Measurements from ENCODE around the gene PKN1.
"Not testable (repeated sequence)": the region's sequence is repeated elsewhere in the genome, so short reads cannot be mapped to it uniquely, and the experiment has no call there.

Gene PKN1

GRCh38 chr19:14459703-14460102 is 26.6 kb downstream of the PKN1 start:
- Histone ChIP-seq H3K4me1 (ENCODE audit: insufficient read depth, low read length) (no peaks in the 10 kb centered on the region), H3K27ac (ENCODE audit: low read length) (no peak overlapping the region), H3K4me3 (ENCODE audit: low read depth in 1 of 2, low read length in 2 of 2) (no peak overlapping the region), H3K9ac (ENCODE audit: low read depth, low read length) (no peak overlapping the region), H4K20me1 (ENCODE audit: insufficient read depth, low read length) (no peaks in the 10 kb centered on the region), H2AFZ (ENCODE audit: low read depth, low read length) (no peak overlapping the region), H3K4me2 (ENCODE audit: insufficient read depth, low read length) (no peak overlapping the region), H3K79me2 (ENCODE audit: insufficient read depth, low read length) (no peaks in the 10 kb centered on the region), H3K27me3 (ENCODE audit: insufficient read depth, low read length, poor library complexity) (no peaks in the 10 kb centered on the region), H3K36me3 (ENCODE audit: insufficient read depth, low read length) (peaks cover 76% of the 10 kb centered on the region), H3K9me3 (ENCODE audit: insufficient read depth, low read length, severe bottlenecking) (no peaks in the 10 kb centered on the region)
- no peak for DNase-seq
- peak; percentile 44; the same call in 2 of the 3 replicates for ATAC-seq (ENCODE audit: insufficient read depth, low read depth)
- no peak for TF ChIP-seq CTCF (IDR thresholded peaks at IDR 0.05; ENCODE audit: borderline replicate concordance, extremely low read depth, low read length, poor library complexity, severe bottlenecking)
- no peak for TF ChIP-seq EZH2 (IDR thresholded peaks at IDR 0.05; ENCODE audit: borderline replicate concordance, low read depth, low read length, severe bottlenecking)

GRCh38 chr19:14460935-14461334 is 27.8 kb downstream of the PKN1 start:
- DNase-seq (no peak), ATAC-seq (ENCODE audit: insufficient read depth, low read depth) (no peak)
- Histone ChIP-seq H4K20me1 (ENCODE audit: insufficient read depth, low read length) (no peaks in the 10 kb centered on the region), H3K36me3 (ENCODE audit: insufficient read depth, low read length) (peaks cover 82% of the 10 kb centered on the region), H3K27ac (ENCODE audit: low read length) (no peak overlapping the region), H3K4me3 (ENCODE audit: low read depth in 1 of 2, low read length in 2 of 2) (no peak overlapping the region), H3K4me1 (ENCODE audit: insufficient read depth, low read length) (no peaks in the 10 kb centered on the region), H2AFZ (ENCODE audit: low read depth, low read length) (no peak overlapping the region), H3K4me2 (ENCODE audit: insufficient read depth, low read length) (no peak overlapping the region), H3K79me2 (ENCODE audit: insufficient read depth, low read length) (no peaks in the 10 kb centered on the region), H3K27me3 (ENCODE audit: insufficient read depth, low read length, poor library complexity) (no peaks in the 10 kb centered on the region), H3K9me3 (ENCODE audit: insufficient read depth, low read length, severe bottlenecking) (no peaks in the 10 kb centered on the region), H3K9ac (ENCODE audit: low read depth, low read length) (no peak overlapping the region)
- TF ChIP-seq CTCF (IDR thresholded peaks at IDR 0.05; ENCODE audit: borderline replicate concordance, extremely low read depth, low read length, poor library complexity, severe bottlenecking): no peak
- TF ChIP-seq EZH2 (IDR thresholded peaks at IDR 0.05; ENCODE audit: borderline replicate concordance, low read depth, low read length, severe bottlenecking): no peak

- not testable (repeated sequence) for H3K79me2 ChIP-seq (ENCODE audit: insufficient read depth, low read length); H3K9me3 ChIP-seq (ENCODE audit: insufficient read depth, low read length, severe bottlenecking); H3K27me3 ChIP-seq (ENCODE audit: insufficient read depth, low read length, poor library complexity); H2AFZ ChIP-seq (ENCODE audit: low read depth, low read length); H3K4me1 ChIP-seq (ENCODE audit: insufficient read depth, low read length); H4K20me1 ChIP-seq (ENCODE audit: insufficient read depth, low read length); H3K4me2 ChIP-seq (ENCODE audit: insufficient read depth, low read length); H3K27ac ChIP-seq (ENCODE audit: low read length); ATAC-seq (ENCODE audit: insufficient read depth, low read depth); H3K9ac ChIP-seq (ENCODE audit: low read depth, low read length); DNase-seq; H3K4me3 ChIP-seq (ENCODE audit: low read depth in 1 of 2, low read length in 2 of 2)
- H3K36me3 ChIP-seq (ENCODE audit: insufficient read depth, low read length): peaks cover 85% of the 10 kb centered on the region
These were observed 29.3 kb downstream of the PKN1 start for GRCh38 chr19:14462401-14462800.

DNA sequence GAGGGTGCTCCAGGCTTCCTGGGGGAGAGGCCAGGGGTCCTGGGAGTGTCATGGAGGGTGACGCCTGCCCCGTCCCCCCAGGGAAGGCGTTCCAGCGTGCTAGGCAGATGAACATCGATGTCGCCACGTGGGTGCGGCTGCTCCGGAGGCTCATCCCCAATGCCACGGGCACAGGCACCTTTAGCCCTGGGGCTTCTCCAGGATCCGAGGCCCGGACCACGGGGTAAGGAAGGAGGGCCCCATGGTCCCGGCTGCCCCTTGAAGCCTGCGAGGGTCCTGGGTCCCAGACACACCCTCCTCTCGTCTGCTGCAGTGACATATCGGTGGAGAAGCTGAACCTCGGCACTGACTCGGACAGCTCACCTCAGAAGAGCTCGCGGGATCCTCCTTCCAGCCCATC is 30.6 kb downstream of the PKN1 start:
- Histone ChIP-seq H3K79me2 (ENCODE audit: insufficient read depth, low read length) (no peaks in the 10 kb centered on the region), H3K27ac (ENCODE audit: low read length) (no peak overlapping the region), H3K4me2 (ENCODE audit: insufficient read depth, low read length) (no peak overlapping the region), H3K4me1 (ENCODE audit: insufficient read depth, low read length) (no peaks in the 10 kb centered on the region), H4K20me1 (ENCODE audit: insufficient read depth, low read length) (no peaks in the 10 kb centered on the region), H3K9me3 (ENCODE audit: insufficient read depth, low read length, severe bottlenecking) (no peaks in the 10 kb centered on the region), H2AFZ (ENCODE audit: low read depth, low read length) (no peak overlapping the region), H3K4me3 (ENCODE audit: low read depth in 1 of 2, low read length in 2 of 2) (no peak overlapping the region), H3K36me3 (ENCODE audit: insufficient read depth, low read length) (peaks cover 85% of the 10 kb centered on the region), H3K9ac (ENCODE audit: low read depth, low read length) (no peak overlapping the region), H3K27me3 (ENCODE audit: insufficient read depth, low read length, poor library complexity) (no peaks in the 10 kb centered on the region)
- TF ChIP-seq CTCF (IDR thresholded peaks at IDR 0.05; ENCODE audit: borderline replicate concordance, extremely low read depth, low read length, poor library complexity, severe bottlenecking) (no peak), EZH2 (IDR thresholded peaks at IDR 0.05; ENCODE audit: borderline replicate concordance, low read depth, low read length, severe bottlenecking) (no peak)
- DNase-seq: no peak
- ATAC-seq (ENCODE audit: insufficient read depth, low read depth): no peak
